RWPE1 (cell line): ENCODE data around the gene CDH19.

Experiments
- CTCF ChIA-PET: fragments of 350-600 bp; sonication (Branson Sonifier 250); formaldehyde crosslinking; extraction: SDS; loops from one replicate; lab custom pipeline; 2021; lab: Yijun Ruan, JAX
- POLR2A ChIA-PET: fragments of 400-600 bp; formaldehyde crosslinking; extraction: SDS; loops from one replicate; lab custom pipeline; 2020; ENCODE audit warnings: antibody characterized with exemption; ENCODE audit not compliant: low non-redundant PET; lab: Yijun Ruan, JAX
- DNase-seq: peaks from one replicate; pipeline ENCODE4 v3.0.0; 2012; ENCODE audit warnings: low spot score
- H3K27ac ChIP-seq: fragments of 450-650 bp; 2 replicates; pipeline ENCODE4 v1.5.1; 2017
- CTCF ChIP-seq: fragments of 450-650 bp; conservative IDR thresholded peaks from 2 replicates; pipeline ENCODE4 v1.5.1; 2017; ENCODE audit warnings: low read depth, mild to moderate bottlenecking

CDH19 gene

GRCh38 chr18:66603941-66604627, at the start of gene CDH19:
Gene CDH19 (minus strand): TSS chr18:66604090. CDS start chr18:66572204, 31,886 bp downstream.
- DNase-seq, result no peak
- no peak for TF ChIP-seq CTCF
- ChIA-PET CTCF (no interaction called here), POLR2A (no interaction called here)
- H3K27ac ChIP-seq, result no peak within 1 kb of the TSS

- no peak for TF ChIP-seq CTCF
- ChIA-PET POLR2A (no interaction called here), CTCF (no interaction called here)
- no peak for DNase-seq
- no peak overlapping the region for H3K27ac ChIP-seq
Observed at GRCh38 chr18:66647671-66648070, 43.8 kb upstream of the CDH19 start.

- CTCF ChIA-PET, result no interaction called here
- no peak overlapping the region for H3K27ac ChIP-seq
- DNase-seq, result no peak
- TF ChIP-seq CTCF, result no peak
- POLR2A ChIA-PET, result no interaction called here
Observed at GRCh38 chr18:66646609-66647008, 42.7 kb upstream of the CDH19 start.

- ChIA-PET CTCF (no interaction called here), POLR2A (no interaction called here)
- no peak overlapping the region for H3K27ac ChIP-seq
- no peak for TF ChIP-seq CTCF
- no peak for DNase-seq
Observed at GRCh38 chr18:66645983-66646382, 42.1 kb upstream of the CDH19 start.

GRCh38 chr18:66641056-66641455, 37.2 kb upstream of the CDH19 start:
- H3K27ac ChIP-seq, result no peak overlapping the region
- ChIA-PET CTCF (interaction anchor here (0.7 kb wide), 1 partner anchor 727 kb away, joined by 3 read pairs; no protein-coding TSS in a partner anchor), POLR2A (no interaction called here)
- no peak for DNase-seq
- no peak for TF ChIP-seq CTCF

GRCh38 chr18:66640431-66640830, 36.5 kb upstream of the CDH19 start:
- no peak overlapping the region for H3K27ac ChIP-seq
- no peak for DNase-seq
- CTCF ChIA-PET, result no interaction called here
- no peak for TF ChIP-seq CTCF
- POLR2A ChIA-PET, result no interaction called here
